DOHH2 (cell line): ENCODE results near the gene RAMACL.
A peak's percentile ranks its signal among the peaks of the same experiment; 100 is the strongest.

Experiments
- H3F3A ChIP-seq: fragments of 200-600 bp; sonication (generic), shearing (Covaris generic); 2 replicates; pipeline ENCODE4 v1.6.0; 2016; ENCODE audit warnings: antibody characterized with exemption, mild to moderate bottlenecking; ENCODE audit not compliant: control insufficient read depth, insufficient read depth
- H3K27ac ChIP-seq: fragments of 200-600 bp; sonication (generic); 2 replicates; pipeline ENCODE4 v1.5.1; 2014; ENCODE audit warnings: low read depth, mild to moderate bottlenecking, low read length, moderate library complexity
- H3K27me3 ChIP-seq: fragments of 200-600 bp; sonication (generic); 2 replicates; pipeline ENCODE4 v1.6.1; 2014; ENCODE audit warnings: mild to moderate bottlenecking, low read length, mixed read lengths; ENCODE audit not compliant: control insufficient read depth
- H3K36me3 ChIP-seq: fragments of 200-600 bp; sonication (generic); 2 replicates; pipeline ENCODE4 v1.6.1; 2014; ENCODE audit warnings: mild to moderate bottlenecking, low read length, moderate library complexity, mixed read lengths; ENCODE audit not compliant: control insufficient read depth
- H3K4me1 ChIP-seq: fragments of 200-600 bp; sonication (generic); 2 replicates; pipeline ENCODE4 v1.6.1; 2014; ENCODE audit warnings: mild to moderate bottlenecking, low read length, mixed read lengths; ENCODE audit not compliant: control insufficient read depth
- H3K4me2 ChIP-seq: fragments of 200-600 bp; sonication (generic); 2 replicates; pipeline ENCODE4 v1.6.0; 2014; ENCODE audit warnings: mild to moderate bottlenecking, low read length, moderate library complexity
- H3K4me3 ChIP-seq: fragments of 200-600 bp; sonication (generic); 2 replicates; pipeline ENCODE4 v1.5.1; 2014; ENCODE audit warnings: mild to moderate bottlenecking, low read length, mixed read lengths
- H3K79me2 ChIP-seq: fragments of 200-600 bp; sonication (generic); 2 replicates; pipeline ENCODE4 v1.6.1; 2014; ENCODE audit warnings: mild to moderate bottlenecking, low read length, mixed read lengths; ENCODE audit not compliant: control insufficient read depth
- H3K9me2 ChIP-seq: fragments of 200-600 bp; sonication (generic); replicated peaks from 2 replicates; pipeline ENCODE4 v1.6.1; 2014; ENCODE audit warnings: mild to moderate bottlenecking, low read length, mixed read lengths; ENCODE audit not compliant: control insufficient read depth
- H3K9me3 ChIP-seq: fragments of 200-600 bp; sonication (generic); 2 replicates; pipeline ENCODE4 v1.6.1; 2014; ENCODE audit warnings: antibody characterized with exemption, low read length, mixed read lengths; ENCODE audit not compliant: control insufficient read depth, insufficient read depth
- H4K20me1 ChIP-seq: fragments of 200-600 bp; sonication (generic); 2 replicates; pipeline ENCODE4 v1.6.0; 2014; ENCODE audit warnings: low read depth, mild to moderate bottlenecking, antibody characterized with exemption, low read length, moderate library complexity; ENCODE audit not compliant: control insufficient read depth, insufficient read depth
- EZH2phosphoT487 ChIP-seq: fragments of 200-600 bp; sonication (generic); IDR thresholded peaks from 2 replicates; pipeline ENCODE4 v1.6.1; 2017; ENCODE audit warnings: borderline replicate concordance, mild to moderate bottlenecking, antibody characterized with exemption, low read length, moderate library complexity, mixed read lengths
- TF ChIP-seq, protein P1 (sequence below): fragments of 200-600 bp; sonication (generic); IDR thresholded peaks from one replicate; pipeline ENCODE4 v1.5.1; 2014; ENCODE audit warnings: antibody characterized with exemption, mild to moderate bottlenecking, low read depth, low read length; ENCODE audit not compliant: poor library complexity, severe bottlenecking

RAMACL gene

DNA sequence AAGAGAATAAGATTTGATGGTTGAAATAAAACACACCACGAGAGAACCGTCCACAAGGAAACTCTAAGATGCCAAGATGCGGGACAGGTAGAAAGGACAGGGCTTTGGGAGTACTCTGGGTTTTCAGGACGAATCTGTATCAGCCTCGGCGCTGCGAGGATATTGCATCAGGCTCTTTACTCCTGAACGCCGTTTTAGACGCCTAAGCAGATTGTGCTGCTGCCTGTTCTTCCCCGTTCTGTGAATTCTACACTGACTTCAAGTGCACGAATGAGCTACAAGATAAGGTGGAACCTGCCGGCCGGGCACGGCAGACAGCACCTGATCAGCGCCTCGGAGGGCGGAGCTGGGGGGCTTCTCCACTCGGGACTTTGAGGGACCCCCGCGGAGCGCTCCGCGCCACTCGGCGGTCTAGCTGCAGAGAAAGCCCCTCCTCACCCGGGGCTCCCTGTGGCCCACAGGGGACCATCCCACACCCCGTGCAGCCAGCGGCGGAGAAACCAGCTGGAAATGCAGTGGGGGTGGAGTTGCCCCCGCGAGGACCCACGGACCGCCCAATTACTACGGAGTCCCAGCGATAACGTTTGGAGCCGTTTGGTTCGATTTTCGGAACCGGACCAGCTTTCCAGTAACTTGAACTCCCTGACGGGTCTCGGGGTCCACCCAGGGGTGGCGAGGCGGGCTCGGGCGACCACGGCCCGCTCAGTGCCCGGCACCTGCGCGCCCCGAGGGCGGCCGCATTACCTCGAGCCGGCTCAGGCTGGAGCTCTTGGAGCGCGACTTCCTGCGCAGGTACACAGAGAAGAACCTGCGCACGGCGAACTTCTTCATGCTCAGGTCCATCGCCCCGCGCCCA, 39.9 kb upstream of the RAMACL start:
- peak overlapping the region; percentile 86 for H3K4me2 ChIP-seq
- no peaks in the 10 kb centered on the region for H4K20me1 ChIP-seq
- no peaks in the 10 kb centered on the region for H3K36me3 ChIP-seq
- no peak overlapping the region for H3K27ac ChIP-seq
- peaks cover 23% of the 10 kb centered on the region for H3K4me1 ChIP-seq
- H3K4me3 ChIP-seq: peak overlapping the region; percentile 70
- no peaks in the 10 kb centered on the region for H3K9me3 ChIP-seq
- 0 out of 2 replicates have a peak, but pooled peaks have one; percentile 15 for TF ChIP-seq EZH2phosphoT487
- TF ChIP-seq, protein P1, sequence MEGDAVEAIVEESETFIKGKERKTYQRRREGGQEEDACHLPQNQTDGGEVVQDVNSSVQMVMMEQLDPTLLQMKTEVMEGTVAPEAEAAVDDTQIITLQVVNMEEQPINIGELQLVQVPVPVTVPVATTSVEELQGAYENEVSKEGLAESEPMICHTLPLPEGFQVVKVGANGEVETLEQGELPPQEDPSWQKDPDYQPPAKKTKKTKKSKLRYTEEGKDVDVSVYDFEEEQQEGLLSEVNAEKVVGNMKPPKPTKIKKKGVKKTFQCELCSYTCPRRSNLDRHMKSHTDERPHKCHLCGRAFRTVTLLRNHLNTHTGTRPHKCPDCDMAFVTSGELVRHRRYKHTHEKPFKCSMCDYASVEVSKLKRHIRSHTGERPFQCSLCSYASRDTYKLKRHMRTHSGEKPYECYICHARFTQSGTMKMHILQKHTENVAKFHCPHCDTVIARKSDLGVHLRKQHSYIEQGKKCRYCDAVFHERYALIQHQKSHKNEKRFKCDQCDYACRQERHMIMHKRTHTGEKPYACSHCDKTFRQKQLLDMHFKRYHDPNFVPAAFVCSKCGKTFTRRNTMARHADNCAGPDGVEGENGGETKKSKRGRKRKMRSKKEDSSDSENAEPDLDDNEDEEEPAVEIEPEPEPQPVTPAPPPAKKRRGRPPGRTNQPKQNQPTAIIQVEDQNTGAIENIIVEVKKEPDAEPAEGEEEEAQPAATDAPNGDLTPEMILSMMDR: no peak
- H3K79me2 ChIP-seq: no peaks in the 10 kb centered on the region
- H3K27me3 ChIP-seq: peaks cover 42% of the 10 kb centered on the region
- peaks cover 5% of the 10 kb centered on the region; the same call in 1 of the 2 replicates for H3F3A ChIP-seq
- no peaks in the 10 kb centered on the region for H3K9me2 ChIP-seq

DNA sequence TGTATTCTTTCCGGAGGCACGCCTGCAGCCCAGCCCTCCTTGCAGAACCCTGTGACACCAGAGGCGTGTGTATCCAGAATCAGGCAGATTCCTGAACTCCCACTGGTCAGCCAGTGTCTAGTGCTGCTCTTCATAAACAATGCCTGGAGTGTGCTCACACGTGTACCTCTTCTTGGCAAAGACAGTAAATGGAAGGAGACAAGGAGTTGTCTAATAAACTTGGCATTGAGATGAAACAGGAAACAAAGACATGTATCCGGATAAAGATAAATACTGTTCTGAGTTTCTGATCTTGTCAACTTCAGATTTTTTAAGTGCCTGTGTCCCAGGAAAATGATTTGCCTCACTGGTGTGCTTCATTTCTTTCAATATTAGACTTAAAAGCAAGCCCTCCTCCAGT, 38.9 kb upstream of the RAMACL start:
- H3K9me2 ChIP-seq: no peaks in the 10 kb centered on the region
- no peak for TF ChIP-seq EZH2phosphoT487
- TF ChIP-seq, protein P1: no peak
- H3K27ac ChIP-seq: no peak overlapping the region
- H3K4me3 ChIP-seq: no peak overlapping the region
- no peaks in the 10 kb centered on the region for H4K20me1 ChIP-seq
- no peaks in the 10 kb centered on the region for H3K79me2 ChIP-seq
- H3F3A ChIP-seq: peaks cover 5% of the 10 kb centered on the region; the same call in 1 of the 2 replicates
- no peaks in the 10 kb centered on the region for H3K9me3 ChIP-seq
- no peaks in the 10 kb centered on the region for H3K36me3 ChIP-seq
- H3K4me2 ChIP-seq: no peak overlapping the region
- H3K4me1 ChIP-seq: peaks cover 20% of the 10 kb centered on the region
- H3K27me3 ChIP-seq: peaks cover 42% of the 10 kb centered on the region

DNA sequence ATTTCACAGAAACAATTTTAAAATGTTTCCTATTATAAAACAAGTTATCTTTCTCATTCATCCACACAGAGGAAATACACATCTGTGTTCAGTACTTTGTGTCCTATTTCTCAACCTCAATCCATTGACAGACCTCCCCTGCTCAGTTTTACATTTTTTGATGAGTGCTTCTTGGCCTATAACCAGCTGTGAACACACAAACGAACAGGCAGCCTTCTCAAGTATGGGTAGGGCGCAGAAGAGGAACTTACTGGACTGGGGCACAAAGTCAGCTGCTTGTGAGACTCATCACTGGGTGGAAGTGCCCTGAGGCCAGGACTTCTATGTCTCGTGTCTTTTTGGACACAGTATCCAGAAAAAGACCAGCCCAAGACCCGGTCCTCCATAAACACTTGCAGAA, 37.8 kb upstream of the RAMACL start:
- Histone ChIP-seq H3F3A (peaks cover 5% of the 10 kb centered on the region; the same call in 1 of the 2 replicates), H3K27ac (no peak overlapping the region), H3K4me2 (no peak overlapping the region), H3K36me3 (no peaks in the 10 kb centered on the region), H3K4me1 (peaks cover 20% of the 10 kb centered on the region), H3K9me3 (no peaks in the 10 kb centered on the region), H4K20me1 (no peaks in the 10 kb centered on the region), H3K27me3 (peaks cover 33% of the 10 kb centered on the region), H3K4me3 (no peak overlapping the region), H3K79me2 (no peaks in the 10 kb centered on the region), H3K9me2 (no peaks in the 10 kb centered on the region)
- TF ChIP-seq, protein P1: no peak
- TF ChIP-seq EZH2phosphoT487: no peak
